Measurements from ENCODE around the gene ITGBL1.

Gene ITGBL1

DNA sequence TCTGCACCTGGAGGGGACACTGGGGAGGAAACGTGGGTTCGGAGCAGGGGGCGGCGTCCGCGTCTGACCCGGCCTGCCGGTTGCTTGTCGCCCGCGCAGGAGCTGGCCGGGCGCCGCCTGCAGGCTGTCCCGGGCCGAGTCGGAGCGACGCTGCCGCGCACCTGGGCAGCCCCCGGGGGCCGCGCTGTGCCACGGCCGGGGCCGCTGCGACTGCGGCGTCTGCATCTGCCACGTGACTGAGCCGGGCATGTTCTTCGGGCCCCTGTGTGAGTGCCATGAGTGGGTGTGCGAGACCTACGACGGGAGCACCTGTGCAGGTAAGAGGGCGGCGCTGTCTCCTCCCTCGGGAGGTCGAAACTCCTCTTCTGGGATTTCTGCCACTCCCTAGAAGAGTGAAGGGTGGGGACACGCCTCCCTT is 1.3 kb downstream of the ITGBL1 start:
- no peak for DNase-seq

DNA sequence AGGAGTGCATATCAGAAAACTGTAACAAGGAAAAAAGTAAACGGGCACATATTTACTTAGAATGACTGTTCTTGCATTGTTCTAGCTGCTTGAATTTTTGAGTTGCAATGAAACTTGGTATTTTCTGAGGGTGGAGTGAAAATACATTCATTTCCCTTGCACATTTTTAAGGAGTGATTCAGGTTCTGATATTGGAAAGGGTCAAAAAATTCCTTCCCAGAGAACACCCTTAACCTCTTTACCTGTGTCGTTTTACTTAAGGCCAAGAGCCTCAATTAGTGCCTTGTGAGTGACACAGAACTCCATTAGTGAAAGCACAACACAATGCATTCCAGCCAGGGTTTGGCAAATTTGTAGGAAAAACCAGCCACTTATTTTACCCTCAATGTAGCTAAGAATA is 2.3 kb downstream of the ITGBL1 start:
- DNase-seq = no peak

DNA sequence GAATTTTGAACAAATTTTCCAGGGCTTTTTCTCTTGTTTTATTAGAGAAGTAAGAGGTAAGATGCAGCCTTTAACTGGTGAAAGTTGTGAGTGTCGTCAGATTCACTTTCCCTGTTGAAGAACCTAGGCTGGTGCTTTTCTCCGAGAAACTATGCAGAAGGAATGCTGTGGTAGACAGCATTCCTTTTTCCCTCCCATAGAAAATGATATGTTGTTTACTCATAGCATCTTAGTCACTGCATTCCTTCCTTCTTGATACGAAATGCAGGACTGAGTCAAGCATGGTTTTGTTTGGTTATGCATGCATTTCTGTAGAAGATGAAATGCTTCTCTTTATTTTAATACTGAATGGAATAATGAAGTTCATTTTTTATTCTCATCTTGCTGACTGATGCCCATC is 3.4 kb downstream of the ITGBL1 start:
- DNase-seq = no peak

DNA sequence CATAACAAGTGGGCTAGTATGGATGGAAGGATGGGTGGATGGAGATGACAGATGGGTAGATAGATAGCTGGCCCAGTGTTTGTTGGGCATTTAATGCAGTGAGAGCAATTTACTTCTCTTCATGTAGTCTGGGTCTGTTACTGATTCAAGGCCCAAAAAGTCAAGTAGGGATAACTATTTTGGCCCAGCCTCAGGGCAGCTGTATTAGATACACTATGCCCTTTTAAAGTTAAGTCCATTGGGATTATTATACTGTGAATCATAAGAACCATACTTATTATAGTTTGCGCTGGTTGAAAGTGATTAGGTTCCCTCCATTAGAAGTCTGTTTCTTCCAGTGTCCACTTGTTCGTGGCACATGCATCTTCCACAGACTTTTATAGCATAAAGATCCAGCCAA is 4.7 kb downstream of the ITGBL1 start:
- no peak for DNase-seq

DNA sequence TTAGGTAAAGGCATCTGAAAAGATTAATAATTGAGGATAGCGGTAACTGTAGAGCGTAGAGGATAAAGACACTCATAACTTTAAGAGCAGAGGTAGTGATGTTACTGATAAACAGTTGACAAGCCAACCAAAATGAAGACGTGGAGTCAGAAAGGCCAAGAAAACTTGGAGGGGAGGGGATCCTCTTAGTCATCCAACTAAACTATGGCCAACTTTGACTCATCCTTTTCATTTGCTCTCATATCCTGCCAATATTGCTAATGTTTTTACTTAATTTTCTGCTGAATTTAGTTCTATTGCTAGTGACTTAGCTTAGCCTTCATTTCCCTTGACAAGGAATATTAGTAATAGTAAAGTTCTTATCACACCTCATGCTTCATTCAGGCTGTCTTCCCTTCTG is 13.4 kb downstream of the ITGBL1 start:
- no peak for DNase-seq

DNA sequence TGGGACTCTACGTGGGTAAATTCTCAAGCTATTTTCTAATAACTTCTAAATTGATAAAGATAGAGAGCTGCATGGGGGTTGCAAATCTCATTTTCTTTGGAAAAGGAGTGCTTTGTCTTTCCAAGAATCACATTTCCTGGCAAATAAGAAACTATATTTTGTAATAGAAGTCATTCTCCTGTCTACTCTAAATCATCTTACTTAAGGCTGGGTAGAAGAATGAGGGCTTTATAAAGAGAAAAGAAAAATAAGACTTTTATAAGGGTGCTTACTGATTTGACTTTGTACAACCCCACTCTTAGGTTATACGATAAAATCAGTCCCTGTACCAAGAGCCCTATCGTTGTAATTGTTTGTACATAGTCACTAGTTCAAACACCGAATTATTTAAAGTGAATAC is 14.9 kb downstream of the ITGBL1 start:
- DNase-seq = no peak

DNA sequence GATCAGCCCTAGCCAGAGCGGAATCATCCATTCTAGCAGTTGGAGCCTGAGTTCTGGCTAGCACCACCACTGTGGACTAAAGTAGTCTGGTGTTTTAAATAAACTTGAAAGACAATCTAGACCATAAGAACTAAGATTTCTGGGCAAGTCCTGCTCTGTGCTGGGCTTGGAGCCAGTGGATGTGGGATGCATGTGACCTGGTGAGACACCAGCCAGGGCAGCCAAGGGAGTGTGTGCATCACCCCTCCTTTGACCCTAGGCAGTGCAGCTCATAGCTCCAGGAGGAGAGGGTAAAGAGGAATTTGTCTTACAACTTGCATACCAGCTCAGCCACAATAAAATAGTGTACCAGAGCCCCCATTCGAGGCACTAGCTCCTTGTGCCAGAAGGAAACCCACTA is 21.0 kb downstream of the ITGBL1 start:
- no peak for DNase-seq

DNA sequence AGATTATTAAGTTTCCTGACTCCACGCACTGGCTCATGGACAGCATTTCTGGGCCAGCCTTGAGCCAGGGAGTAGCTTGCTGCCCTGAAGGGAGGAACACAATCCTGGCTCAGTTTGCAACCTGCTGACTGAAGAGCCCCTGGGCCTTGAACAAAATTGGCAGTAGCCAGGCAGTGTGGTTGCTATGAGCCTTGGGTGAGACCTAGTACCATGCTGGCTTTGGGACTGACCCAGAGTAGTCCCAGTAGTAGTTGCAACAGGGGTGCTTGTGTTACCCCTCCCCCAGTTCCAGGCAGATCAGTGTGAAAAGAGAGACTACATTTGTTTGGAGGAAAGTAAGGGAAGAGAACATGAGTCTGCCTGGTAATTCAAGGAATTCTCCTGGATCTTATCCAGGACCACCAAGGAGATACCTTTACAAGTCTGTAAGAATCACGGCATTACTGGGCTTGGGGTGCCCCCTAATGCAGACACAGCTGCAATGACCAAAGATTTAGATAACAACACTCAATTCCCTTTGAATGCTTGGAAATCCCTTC is 22.0 kb downstream of the ITGBL1 start:
- DNase-seq = no peak

DNA sequence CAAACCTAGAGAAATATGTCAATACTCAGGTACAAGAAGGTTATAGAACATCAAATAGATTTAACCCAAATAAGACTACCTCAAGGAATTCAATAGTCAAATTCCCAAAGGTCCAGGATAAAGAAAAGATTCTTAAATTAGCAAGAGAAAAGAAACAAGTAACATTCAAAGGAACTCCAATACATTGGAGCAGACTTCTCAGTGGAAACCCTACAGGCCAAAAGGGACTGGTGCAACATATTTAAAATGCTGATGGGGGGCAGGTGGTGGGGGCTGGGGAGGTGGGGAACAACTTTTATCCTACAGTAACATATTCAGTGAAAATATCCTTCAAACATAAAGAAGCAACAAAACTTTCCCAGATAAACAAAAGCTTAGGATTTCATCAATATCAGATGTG is 23.1 kb downstream of the ITGBL1 start:
- DNase-seq = no peak

DNA sequence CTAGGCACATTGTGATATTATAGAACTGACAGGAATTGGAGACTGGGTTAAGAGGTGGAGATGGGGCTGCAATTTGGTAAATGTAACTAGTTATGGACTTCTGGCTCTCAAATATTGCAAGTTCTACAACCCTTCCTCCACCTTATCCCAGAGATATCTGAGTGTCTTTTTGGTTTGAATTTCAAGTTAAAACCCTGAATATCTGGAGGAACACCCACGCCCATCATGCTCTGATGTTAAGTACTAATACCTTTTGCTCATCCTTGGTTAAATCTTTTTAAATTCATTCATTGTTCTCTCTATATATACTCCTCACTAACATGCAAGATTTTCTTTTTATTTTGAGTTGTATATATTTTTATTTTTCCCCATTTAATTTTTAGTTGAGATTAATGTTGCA is 28.9 kb downstream of the ITGBL1 start:
- no peak for DNase-seq

DNA sequence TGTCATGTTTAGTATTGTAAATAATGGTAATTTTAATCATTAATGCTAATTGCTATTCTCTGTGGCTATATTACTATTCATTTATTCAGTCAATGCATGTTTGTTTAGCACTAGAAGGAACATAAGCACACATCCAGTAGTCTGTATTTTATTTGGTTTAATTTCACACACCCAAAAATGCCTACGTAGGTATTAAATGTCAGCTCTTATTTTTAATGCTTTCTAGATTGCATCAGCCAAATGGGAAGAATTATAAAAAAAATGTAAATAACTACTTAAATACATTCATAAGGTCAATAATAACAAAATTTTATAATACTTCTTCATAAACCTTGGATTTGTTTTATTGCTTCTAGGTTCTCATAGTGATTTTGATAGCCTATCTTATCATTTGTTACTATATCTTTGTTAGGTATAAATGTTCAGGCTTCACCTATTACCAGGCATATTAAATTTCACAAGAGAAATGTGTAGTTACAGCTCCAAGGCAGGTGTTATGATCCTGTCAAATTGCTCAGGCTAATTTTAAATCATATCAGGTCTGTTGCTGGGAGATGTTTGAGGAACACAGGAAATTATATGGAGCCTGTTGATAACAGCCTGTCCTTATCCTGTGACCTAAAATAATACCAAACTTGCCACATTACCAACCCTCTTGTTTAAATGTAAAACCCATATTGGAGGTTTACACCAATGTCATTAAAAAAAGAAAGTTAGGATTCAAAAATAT is 34.4 kb downstream of the ITGBL1 start:
- DNase-seq = no peak

DNA sequence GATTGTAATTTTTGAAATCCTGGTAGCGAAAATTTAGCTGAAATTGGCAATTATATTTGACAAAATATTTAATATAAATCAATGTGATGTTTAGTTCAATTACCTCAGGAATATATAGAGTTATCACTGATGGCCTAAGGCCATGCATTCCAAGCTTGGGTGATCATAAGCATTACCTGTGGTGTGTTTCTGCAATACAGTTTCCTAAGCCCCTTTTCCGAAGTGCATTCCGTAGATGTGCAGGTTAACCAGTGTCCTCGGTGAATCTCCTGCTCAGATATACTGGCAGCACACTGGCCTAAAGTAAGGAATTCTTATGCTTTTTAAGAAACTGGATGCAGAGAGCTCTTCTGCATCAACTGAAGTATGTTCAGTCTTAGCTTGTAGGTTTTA is 35.0 kb downstream of the ITGBL1 start:
- no peak for DNase-seq

DNA sequence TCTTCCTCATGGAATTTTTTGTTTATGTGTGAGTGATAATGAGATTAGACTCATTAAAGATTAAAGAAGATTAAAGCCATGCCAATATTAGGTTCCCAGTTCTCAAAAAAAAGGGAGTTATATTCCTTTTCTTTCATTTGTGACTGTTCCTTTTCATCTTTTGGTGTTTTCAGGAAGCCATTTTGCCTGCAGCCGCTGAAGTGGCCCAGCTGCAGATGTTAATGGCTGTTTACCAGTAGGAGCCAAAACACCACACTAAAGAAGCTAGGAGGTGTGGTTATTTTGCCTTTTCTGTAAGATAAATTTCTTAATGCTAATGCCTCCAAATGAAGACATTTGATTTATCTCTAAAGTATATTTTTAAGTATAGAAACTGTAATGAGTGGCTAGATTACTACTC is 36.3 kb downstream of the ITGBL1 start:
- DNase-seq = no peak

DNA sequence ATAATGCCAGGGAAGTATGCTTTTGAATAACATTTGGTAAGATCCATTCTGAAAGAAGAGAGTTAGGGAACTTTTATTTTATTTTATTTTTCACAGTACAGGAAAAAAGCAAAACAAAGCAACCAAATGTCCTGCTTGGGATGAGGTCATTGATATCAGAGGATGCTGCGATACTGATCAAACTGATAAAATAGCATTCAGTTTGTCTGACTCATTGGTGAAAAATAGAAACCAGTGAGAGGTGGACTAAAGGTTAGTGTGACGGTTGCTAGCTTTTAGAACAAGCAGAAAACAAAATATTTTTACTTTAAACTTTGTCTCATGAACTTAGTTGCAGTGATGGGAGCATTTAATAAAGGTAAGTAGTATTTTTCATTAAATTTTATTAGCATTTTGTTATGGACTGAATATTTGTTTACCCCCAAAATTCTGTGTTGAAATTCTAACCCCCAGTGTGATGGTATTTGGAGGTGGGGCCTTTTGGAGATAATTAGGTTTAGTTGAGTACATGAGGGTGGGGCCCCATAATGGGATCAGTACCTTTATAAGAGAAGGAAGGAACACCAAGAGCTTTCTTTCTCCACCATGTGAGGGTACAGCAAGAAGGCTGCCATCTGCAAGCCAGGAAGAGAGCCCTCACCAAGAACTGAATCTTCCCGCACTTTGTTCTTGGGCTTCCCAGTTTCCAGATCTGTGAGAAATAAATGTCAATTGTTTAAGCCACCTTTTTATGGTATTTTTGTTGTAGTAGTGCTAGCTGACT is 37.3 kb downstream of the ITGBL1 start:
- DNase-seq = no peak

DNA sequence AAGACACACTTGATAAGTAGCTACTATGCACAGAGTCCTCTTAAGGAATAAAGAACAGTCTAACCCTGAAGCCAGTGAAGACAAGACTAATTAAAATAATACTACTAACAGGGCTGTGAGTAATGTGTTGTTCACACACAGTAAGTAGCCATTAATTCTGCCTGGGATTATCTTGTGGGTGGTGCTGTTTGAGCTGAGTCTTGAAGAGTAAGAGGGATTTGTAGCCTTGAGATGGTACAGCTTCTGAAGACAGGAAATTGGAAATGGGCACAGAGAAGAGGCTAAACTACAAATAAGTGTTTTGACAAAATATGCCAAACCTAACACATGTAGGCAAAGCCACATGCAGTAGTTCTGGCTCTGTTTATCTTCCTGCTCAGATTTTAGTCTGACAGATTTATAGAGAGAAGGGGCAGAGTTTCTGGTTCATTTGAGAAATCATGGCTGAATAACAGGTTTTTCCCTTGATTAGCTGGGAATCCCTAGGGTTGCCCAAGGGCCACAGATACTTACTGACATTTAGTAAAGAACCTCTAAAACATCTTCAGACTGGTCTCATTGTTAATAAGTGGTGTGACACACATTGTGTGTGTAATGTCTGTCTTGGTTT is 38.0 kb downstream of the ITGBL1 start:
- no peak for DNase-seq

DNA sequence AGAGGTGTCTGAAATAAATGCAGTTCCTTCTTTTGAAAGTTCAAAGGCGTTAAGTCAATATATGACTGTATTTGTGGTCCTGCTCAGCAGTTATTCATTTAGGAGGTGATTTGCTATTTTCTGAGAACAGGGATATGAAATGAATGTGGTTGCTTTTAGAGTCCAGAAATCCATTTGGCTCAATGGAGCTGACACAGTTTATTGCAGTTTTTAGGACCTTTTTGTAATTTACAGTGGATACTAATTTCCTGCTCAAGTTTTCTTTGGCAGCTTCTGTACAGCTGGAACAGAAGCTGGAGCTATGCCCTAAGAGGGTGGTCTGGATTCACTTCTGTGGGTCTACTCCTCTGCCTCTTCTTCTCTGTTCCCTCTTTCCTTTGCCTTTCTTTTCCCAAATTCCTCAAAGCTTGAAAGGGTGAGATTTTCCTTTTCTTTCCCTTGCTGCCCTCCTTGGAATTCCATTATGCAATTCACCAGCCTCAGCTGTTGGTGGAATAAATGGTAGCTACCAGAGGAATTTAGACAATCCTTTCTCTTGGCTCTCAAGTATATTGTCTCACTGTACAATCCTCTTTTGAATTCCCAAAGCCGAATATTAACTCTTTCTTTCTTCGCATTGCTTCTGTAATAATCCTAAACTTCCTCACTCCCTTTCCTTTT is 39.9 kb downstream of the ITGBL1 start:
- DNase-seq = no peak

DNA sequence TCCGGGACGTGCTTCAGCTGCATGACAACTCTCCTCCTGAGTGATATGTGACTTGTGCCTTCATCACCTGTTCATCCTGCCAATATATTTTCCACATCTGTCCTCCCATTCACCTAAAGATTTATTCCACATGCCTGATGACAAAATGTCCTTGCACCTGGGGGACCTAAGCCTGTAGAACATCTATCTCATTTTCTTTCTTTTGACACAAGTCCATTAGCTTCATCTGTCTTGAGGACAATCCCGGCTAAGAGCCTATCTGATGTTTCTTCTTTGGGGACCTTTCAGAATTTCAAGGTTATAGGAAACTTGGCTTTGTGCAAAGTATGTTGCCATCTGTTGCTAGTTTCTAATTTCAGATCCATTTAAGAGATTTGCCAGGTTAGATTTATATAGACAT is 41.1 kb downstream of the ITGBL1 start:
- no peak for DNase-seq

DNA sequence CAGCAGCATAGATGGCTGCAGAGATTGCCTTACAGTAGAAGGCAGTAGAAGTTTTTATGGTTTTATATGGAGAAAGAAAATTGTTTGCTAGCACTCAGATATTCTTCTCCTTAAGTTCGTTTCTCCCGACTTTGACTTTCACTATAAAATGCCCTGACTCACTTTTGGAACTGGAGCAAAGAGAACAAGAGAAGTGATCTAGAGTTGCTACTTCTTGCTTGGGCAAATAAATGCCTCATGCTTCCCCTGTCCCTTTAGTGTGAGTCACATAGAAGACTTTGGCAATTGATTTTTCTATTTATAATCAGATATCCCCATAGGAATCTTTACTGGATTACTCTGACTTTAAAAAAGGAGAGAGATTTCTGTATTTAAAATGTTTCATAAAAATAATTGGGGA is 46.9 kb downstream of the ITGBL1 start:
- DNase-seq = no peak

DNA sequence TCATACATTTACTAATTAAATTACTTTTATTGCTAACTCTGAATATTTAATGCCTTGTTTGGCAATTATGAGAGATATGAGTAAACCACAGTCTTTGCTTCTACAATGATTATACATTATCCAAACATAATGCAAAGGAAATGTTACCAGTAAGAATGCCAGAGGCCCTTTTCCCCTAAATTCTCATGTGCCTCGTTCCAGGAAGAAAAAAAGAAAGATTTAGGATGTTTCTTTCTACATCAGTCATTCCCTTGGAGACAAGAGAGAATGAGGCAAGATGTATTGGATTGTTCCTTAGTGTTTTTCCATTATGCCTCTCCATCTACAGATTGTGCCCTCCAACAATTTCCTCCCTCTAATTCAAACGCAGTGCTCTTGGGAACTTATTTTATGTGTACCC is 50.1 kb downstream of the ITGBL1 start:
- DNase-seq = no peak

DNA sequence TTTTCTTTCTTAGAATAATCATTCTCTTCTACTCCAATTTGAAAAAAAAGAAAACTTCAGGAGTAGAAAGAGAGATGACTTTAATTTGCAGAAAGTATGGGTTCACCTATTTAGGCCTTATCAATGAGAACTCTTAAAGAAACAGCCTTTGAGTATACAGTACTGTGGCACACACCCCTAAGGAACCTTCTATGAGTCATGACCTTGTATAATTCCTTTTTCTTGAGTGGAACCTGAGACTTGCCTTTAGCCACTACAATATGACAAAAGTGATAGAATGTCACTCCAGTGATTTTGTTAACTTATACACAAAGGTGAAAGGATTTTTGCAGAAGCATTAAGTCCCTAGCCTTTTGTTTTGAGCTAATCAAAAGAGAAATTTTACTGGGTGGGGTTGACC is 58.7 kb downstream of the ITGBL1 start:
- no peak for DNase-seq

DNA sequence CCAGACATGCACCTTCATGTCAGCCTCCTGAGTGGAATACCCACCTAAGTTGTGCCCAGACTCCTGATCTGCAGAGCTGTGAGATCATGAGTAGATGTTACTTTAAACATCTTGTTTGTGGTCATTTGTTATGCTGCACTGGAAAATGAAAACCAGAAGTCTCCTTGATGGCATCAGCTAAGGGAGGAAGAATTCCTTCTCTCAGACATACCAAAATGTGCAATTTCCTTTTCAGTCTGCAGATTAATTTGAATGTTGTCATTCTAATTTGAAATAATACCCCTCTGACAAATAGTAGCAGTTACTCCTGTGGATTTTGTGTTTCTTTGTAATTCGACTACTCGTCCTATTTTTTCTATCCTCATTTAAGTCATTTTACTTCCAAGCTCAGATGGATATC is 59.3 kb downstream of the ITGBL1 start:
- no peak for DNase-seq

DNA sequence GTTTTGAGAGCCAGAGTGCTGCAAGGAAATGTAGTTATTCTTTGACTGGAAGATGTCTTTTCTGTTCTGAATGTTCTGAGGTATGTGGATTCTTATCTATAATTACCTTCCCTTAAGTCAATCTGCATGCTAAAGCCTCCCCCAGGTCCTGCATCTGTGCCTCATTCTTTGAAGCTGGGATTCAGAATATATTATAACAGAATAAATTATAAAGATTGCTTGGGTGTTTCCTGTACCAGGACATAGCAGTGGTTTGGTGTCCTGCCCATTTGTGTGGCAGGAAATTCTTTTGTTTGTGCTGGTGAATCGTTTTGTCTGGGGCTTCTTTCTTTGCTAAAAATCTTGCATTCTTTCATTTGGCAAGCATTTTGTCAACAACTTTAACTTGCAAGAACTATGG is 60.2 kb downstream of the ITGBL1 start:
- no peak for DNase-seq

DNA sequence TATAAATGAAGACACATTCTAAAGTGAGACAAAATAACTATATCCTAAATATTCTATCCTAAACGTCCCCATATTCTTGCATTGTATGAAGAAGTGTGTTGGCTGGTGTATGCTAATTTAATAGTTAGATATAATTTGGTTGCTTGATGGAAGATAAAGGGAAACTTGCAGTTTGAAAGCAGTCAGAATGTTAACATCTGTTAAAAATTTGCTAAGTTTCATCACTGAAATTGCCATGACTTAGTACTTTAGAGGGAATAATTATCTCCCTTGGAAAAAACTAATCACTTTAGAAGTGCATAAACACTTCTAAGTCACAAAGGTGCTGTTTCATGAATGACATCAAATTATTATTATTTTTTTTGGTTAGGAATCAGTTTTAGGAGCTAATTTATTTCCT is 61.6 kb downstream of the ITGBL1 start:
- DNase-seq = no peak
